ENCODE data around the gene PCGF2. TPM values are rescaled to one million over a fixed set of nuclear protein-coding genes. Genes with fewer than 3 reads are reported as not detected.
A peak's percentile ranks its signal among the peaks of the same experiment; 100 is the strongest.
"Not testable (repeated sequence)": the region's sequence is repeated elsewhere in the genome, so short reads cannot be mapped to it uniquely, and the experiment has no call there.

PCGF2 gene
- total RNA-seq, 1 donor from 2014 or later = 40.7 TPM

DNA sequence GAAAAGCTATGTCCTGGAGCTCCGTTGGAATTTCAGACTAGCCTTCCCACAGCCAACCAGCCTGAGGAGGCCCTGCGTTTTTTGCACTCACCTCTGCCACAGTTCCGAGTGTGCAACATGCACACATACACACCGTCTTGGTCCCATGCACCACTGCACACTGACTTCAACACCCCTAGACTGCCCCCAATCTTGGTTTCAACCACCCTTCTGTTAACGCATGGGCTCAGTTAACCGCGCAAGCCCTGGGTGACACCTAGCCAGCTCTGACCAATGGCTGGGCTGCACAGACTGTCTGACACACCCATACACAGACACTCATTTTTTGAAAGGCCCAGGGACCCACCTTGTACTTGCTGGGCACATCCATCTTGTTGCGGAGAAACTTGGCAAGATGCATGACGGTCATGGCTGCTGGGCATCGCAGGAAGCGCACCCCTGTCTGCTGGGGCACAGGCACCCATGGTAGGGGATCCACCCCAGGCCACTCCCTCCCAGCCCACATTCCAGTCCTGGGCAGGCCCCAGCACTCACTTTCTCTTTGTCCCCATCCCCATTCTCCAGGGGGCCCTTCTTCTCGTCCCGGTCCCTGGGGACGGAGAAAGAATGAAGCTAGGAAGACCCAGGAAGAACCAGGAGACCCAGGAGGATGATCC lies 10.0 kb downstream of the PCGF2 start:
- no peak for DNase-seq (ENCODE audit: low spot score)

- no peak for DNase-seq (ENCODE audit: low spot score)
These were observed 12.8 kb downstream of the PCGF2 start for GRCh38 chr17:38735161-38735997.

GRCh38 chr17:38733982-38734973 lies 13.9 kb downstream of the PCGF2 start:
- no peak for DNase-seq (ENCODE audit: low spot score)

DNA sequence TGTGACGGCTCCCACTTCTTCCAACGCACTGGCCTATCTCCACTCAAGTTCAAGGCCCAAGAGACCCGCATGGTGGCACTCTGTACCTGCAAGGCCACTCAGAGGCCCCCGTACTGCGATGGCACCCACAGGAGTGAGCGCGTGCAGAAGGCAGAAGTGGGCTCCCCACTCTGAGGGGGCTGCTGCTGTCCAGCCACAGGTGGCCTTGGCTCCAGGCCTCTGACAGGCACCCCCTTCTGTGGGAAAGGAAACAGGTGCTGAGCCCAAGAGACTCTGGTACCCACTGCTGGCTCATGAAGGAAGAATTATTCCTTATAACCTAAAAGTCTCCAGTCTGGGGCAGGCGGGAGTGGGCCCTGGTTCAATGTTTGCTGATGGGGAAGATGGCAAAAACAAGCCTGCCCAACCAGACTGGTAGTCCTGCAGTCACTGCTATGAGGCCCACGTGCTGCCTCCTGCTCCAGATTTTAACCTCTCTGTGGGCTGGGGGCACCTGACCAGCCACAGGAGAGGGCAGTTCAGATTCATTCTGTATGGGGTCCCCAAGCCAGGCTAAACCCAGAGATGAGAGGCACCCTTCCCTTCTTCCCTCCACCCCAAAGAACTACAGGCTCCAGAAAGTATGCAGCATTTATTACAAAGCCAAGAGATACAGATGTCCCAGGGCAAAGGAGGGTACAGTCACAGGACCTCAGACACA lies 14.7 kb downstream of the PCGF2 start:
- DNase-seq (ENCODE audit: low spot score) = no peak

DNA sequence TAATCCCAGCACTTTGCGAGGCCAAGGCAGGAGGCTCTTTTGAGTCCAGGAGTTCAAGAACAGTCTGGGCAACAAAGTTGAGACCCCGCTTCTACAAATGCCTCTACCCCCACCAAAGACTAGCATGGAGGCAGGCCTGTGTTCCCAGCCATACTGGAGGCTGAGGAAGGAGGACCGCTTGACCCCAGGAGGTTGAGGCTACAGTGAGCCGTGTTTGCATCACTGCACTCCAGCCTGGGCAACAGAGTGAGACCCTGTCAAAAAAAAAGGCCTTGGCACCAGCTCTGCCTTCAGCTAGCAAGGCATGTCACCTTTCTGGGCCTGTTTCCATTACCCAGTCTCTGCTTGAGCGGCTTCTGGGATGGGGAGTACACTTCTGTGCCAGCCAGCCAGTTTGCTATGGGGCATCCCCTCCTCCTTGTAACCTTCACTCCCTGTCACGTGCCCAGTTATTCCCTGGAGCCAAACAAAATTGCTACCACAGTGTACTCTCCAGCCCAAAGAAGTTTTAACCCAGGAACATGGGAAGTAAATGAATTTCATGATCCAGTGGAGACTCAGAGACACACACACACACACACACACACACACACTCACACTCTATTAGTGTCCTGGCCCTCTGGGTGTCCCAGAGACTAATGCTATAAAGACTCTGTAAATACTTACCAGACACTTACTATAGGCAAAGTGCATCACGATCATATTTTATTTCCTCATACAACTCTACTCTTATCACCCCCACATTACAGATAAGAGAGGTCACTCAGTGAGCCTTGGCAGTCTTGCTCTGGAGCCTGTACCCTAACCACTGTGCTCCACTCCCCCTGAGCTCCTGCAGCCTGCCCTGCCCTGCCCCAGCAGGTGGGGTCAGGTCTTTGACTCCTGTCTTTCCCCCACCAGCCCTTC lies 15.5 kb downstream of the PCGF2 start:
- DNase-seq (ENCODE audit: low spot score) = no peak

DNA sequence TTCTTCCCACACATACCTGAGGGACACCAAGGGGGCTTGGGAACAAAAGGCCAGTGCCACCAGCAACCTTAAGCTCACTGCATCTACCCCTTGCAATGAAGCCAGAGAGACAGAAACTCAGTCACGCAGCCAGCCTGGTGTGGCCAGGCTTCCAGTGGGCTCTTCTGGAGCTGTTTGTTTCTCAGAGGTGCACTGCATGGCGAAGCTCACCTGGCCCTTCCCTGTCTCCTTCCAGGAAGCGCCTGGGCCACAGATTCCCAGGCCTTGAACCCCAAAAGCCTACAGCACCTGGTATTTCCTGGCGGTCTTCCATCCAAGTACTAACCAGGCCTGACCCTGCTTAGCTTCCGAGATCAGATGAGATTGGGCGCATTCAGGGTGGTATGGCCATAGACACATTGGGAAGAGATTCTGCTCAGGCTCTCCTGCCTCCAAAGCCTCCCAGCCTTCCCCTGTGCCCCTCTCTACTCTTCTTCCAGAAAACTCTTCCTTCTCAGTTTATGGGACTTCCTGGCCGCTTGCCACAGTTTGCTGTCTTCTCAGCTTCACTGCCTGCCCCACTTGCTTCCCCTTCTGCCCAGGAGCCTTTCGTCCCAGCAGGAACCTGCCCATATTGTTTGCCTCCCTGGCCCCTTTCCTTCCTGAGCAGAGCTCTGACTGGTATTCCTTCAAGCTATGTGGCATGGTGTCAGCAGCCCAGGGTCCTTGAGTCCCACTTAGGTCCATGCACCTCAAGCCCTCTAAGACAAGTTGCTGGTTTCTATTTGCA lies 16.4 kb downstream of the PCGF2 start:
- DNase-seq (ENCODE audit: low spot score) = no peak

- no peak for DNase-seq (ENCODE audit: low spot score)
These were observed 17.4 kb downstream of the PCGF2 start for GRCh38 chr17:38730526-38731379.

- peak; percentile 95 for DNase-seq (ENCODE audit: low spot score)
These were observed 18.1 kb downstream of the PCGF2 start, which contains the start of gene CISD3 for GRCh38 chr17:38729886-38730525. Gene CISD3, plus strand, starts transcription at chr17:38730341. Its CDS starts 18 bp downstream, at chr17:38730359.

DNA sequence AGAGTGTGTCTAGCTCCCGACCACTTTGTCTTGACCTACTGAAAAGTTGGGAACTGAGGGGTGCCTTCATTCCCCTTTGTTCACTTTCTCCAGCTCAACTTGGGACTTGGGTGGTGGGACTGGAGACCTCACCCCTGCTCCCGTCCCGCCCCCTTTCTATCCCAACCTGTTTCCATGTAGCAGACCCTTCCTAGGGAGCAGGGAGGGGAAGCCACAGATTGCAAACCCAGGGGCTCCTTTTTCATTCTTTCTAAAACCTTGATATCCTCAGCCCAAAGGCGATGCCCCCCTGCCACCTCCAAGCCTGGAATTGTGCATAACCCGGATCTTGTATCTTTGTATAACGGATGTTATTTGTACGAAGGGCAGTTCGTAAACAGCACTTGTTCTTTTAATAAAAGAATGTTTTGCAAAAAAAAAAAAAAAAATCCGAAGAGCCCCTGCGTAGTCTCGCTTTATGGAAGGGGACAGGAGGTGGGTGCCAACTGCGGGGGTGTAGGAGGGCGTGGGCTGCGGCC lies 18.7 kb downstream of the PCGF2 start:
- no peak for DNase-seq (ENCODE audit: low spot score)

DNA sequence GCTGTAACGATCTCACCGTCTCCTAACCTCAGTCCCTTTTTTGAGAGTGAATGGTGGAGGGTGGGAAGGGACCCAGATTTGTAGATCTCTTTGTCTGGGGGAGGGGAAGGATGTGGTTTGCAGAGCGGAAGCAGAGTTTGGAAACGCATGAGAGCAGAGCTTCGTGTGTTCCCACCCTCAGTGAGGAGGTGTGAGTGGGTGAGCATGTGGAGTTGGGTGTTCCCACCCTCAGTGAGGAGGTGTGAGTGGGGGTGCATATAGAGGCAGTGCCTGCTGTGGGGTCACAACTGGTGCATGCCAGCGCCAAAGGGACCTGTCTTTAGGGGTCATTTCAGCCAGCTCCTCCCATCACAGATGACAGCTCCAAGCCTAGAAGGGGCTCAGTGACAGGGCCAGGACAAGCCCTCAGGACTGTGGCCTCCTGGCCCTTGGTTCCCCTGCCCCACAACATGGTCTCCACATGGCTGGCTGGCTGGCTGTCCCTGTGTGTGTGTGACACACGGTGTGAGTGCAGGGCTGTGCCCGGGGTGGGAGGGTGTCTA lies 19.8 kb downstream of the PCGF2 start:
- DNase-seq (ENCODE audit: low spot score) = no peak

DNA sequence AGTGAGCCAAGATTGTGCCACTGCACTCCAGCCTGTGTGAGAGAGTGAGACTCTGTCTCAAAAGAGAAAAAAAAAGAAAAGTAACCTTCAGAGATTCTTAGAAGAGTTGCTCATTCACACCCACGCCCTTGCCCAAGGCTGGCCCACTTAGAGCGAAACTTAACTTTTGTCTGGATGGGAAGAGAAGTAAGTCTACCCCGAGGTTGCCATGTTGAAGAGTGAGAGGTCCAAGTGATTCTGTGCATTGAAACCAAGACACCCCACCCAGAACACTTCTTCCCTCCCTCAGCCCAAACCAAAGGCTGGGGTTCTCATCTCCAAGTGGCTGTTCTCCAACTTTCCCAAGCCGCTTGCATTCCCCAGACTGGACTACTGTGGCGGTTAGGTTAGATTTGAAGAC lies 20.4 kb downstream of the PCGF2 start:
- DNase-seq (ENCODE audit: low spot score) = no peak

DNA sequence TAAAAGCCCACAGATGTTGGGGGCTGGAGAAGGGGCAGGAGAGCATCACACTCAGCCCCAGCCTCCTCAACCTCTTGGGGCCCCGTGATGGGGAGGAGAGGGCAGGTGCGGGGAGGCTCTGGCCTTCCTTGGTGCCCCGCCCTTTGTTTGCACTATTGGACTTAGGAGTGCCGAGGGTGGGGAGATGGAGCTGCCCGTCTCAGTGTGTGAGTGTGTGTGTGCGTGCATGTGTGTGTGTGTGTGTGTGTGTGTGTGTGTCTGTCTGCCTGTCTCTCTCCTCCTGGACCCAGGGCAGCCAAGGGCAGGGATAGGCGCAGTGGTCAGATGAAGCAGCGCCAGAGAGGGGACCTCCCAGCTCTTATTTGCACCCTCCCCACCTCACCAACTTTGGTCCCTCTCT lies 22.0 kb downstream of the PCGF2 start:
- not testable (repeated sequence) for DNase-seq (ENCODE audit: low spot score)

- DNase-seq (ENCODE audit: low spot score) = no peak
These were observed 23.1 kb downstream of the PCGF2 start for GRCh38 chr17:38725066-38725465.

- DNase-seq (ENCODE audit: low spot score) = no peak
These were observed 23.7 kb downstream of the PCGF2 start for GRCh38 chr17:38724337-38724988.

DNA sequence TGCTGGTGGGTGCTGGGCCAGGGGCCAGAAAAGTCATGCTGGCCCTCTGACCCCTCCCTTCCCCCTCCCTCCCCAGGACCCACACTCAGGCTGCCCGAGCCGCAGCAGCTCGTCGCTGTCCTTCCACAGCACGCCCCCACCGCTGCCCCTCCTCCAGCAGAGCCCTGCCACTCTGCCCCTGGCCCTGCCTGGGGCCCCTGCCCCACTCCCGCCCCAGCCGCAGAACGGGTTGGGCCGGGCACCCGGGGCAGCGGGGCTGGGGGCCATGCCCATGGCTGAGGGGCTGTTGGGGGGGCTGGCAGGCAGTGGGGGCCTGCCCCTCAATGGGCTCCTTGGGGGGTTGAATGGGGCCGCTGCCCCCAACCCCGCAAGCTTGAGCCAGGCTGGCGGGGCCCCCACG lies 26.3 kb downstream of the PCGF2 start:
- no peak for DNase-seq (ENCODE audit: low spot score)

GRCh38 chr17:38720941-38721340 lies 27.2 kb downstream of the PCGF2 start:
- DNase-seq (ENCODE audit: low spot score) = no peak
